GM21576 (cell line): ENCODE data around the gene PLBD2.
"Not testable (repeated sequence)": the region's sequence is repeated elsewhere in the genome, so short reads cannot be mapped to it uniquely, and the experiment has no call there.

Experiments
- ATAC-seq: cut with Tn5 transposase; IDR thresholded peaks from one replicate; pipeline ENCODE4 v1.9.1; 2021; ENCODE audit warnings: mild to moderate bottlenecking, moderate library complexity; ENCODE audit not compliant: unreplicated experiment

The PLBD2 gene

DNA sequence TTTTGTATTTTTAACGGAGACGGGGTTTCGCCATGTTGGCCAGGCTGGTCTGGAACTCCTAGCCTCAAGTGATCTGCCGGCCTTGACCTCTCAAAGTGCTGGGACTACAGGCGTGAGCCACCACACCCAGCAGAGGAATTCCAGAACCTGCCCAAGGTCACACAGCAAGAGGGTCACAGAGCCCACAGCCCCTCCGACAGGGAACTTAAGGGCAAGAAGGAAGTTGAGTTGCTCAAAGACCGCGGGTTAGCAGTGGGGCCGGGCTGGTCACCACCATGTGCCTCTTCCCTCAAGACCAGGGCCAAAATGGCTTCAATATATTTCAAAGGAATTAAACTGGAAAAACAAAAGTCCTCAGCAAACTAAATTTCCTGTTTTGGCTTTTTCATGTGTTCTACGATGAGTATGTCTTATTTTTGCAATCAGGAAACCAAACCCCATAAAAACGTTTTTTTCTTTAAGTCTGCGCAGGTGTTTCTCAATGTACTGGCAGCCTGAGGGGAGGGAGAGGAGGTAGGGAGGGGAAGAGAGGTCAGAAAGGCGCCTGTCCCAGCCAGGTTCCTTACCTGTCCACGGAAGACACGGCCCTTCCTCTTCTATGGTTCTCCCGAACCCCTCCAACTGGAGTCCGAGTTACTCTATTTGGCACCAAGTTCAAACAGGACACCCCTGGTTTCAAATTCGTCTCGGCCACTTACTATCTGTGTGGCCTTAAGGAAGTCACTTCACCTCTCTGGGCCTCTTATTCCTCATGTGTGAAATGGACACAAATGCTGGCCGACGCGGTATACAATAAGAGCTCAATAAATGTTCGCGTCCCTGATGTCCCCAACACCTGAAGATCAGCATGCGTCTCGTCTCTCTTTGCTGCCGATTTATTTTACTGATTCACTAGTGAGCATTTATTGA is 24.3 kb upstream of the PLBD2 start:
- peak; percentile 12 for ATAC-seq

GRCh38 chr12:113334786-113335539 is 23.4 kb upstream of the PLBD2 start, which contains the start of gene SLC8B1:
TSS of gene SLC8B1 (minus strand) at chr12:113335109. CDS start at chr12:113332878, 2,231 bp downstream.
- ATAC-seq: peak; percentile 81

DNA sequence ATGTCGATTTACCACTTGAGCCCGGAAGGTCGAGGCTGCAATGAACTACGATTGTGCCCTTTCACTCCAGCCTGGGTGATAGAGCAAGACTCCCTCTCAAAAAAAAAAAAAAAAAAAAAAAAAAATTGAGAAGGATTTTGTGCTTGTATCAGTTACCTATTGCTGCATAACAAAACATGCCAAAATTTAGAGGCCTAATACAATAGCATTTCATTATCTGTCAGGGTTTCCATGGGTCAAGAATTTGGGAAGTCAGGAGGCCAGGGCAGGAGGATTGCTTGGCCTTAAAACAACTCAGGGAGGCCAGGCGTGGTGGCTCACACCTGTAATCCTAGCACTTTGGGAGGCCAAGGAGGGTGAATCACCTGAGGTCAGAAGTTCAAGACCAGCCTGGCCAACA is 18.8 kb upstream of the PLBD2 start:
- no peak for ATAC-seq

- no peak for ATAC-seq
These were observed 18.3 kb upstream of the PLBD2 start for GRCh38 chr12:113340061-113340460.

GRCh38 chr12:113341535-113341934 is 16.9 kb upstream of the PLBD2 start:
- no peak for ATAC-seq

DNA sequence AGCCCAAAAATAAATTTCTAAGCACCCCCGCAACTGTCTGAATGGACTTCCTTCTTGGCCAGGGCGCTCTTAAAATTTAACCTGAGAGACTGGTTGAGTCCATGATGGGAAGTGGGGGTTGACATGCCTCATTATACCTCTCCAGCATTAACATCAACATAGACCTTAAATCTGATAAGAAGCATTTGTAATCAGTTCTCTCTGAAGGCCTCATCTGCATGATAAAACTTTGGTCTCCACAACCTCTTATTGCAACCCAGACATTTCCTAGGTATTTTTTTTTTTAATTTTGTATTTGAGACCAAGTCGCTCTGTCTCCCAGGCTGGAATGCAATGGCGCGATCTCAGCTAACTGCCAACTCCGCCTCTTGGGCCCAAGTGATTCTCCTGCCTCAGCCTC is 13.1 kb upstream of the PLBD2 start:
- ATAC-seq: no peak

DNA sequence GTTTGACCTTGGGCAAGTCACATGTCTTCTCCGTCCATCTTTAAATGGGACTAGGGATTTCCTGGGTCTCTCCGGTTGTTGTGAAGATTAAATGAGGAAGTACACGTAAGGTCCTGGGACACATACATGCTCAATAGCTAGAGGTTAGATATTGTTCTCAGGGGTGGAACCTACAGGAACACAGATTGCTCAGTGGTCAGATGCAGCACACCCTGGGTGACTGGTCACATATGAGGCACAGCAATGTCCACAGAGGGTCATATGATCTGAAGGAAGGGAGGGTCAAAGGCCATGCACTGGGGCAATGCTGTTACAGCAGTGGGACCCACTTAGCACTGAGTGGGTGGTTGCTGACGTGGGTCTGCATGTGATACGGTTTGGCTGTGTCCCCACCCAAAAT is 12.0 kb upstream of the PLBD2 start:
- ATAC-seq: no peak

DNA sequence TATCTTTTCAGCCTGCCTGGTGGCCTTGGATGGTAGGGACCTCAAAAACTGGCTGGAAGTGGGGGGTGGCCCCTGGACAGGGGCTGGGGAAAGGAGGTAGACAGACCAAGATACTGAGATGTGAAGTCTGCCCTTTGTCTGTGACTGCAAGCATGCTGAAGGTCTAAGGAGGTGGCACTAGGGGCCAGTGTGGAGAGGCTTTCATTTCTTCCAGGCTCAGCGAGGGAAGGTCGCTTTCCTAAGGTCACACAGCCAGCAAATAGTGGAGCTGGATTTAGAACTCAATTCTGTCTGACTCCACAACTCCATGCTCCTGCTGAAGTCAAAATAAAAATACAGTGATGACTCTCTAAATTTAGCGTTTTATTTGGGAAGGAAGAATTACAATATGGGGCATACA is 11.3 kb upstream of the PLBD2 start:
- ATAC-seq: no peak

DNA sequence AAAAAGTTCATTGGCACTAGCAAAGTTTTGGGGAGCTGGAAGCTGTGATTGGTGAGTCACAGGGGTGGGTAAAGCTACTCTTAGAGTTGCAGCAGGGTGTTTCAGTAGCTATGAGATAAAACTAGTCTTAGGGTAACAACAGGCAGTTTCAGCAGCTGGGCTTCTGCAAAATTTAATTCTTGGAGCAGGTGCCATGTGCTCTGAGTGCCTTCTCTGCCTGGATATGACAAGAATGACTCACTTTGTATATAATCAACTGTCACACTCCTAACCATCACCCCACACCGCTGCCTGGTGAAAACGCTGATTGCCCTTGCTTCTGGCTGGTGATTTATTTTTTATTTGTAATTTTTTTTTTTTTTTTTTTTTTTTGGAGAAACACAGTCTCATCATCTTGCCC is 10.5 kb upstream of the PLBD2 start:
- no peak for ATAC-seq

DNA sequence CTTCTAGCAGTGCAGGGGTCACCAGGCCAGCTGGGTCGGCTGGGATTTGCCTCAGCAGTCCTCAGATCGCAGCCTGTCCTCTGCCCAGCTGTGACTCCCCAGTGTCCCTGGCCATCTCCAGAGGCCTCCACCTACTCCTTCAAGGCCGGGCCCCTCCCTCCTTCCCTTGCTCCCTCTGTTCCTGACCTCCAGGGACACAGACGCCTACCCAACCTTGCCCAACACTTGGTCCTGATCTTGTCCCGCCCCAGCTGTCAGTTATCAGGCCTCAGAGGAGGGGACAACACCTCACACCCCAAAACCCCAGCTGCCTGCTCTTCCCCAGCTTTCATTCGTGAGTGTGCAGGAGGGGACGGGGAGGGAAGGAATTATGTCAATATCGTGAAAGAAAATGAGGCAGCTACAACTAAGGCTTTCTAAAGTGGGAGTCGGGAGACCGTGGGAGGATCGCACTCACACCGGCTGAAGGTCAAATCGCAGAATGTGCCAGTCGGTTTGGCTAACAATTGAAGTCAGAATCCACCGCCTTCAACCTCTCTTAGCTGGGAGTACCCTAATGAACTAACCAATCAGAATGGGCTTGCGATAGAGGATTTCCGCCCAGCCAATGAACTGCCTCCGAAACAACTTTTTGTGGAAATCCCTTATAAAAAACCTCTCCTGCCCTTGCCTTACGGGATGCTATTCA is 9.4 kb upstream of the PLBD2 start:
- no peak for ATAC-seq

GRCh38 chr12:113351089-113351488 is 7.3 kb upstream of the PLBD2 start:
- ATAC-seq: no peak

DNA sequence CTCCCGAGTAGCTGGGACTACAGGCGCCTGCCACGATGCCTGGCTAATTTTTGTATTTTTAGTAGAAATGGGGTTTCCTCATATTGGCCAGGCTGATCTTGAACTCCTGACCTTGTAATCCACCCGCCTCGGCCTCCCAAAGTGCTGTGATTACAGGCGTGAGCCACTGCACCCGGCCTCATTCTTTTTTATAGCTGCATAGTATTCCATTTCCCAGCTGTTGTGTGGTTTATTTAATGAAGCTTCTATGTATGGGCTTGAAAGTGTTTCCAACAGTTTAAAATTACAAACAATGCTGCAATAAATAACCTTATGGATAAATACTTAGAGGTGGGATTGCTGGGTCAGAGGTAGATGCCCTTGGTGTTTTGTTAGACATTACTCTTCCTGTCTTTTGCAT is 4.2 kb upstream of the PLBD2 start:
- not testable (repeated sequence) for ATAC-seq

- no peak for ATAC-seq
These were observed 949 bp downstream of the PLBD2 start for GRCh38 chr12:113359133-113359938.

DNA sequence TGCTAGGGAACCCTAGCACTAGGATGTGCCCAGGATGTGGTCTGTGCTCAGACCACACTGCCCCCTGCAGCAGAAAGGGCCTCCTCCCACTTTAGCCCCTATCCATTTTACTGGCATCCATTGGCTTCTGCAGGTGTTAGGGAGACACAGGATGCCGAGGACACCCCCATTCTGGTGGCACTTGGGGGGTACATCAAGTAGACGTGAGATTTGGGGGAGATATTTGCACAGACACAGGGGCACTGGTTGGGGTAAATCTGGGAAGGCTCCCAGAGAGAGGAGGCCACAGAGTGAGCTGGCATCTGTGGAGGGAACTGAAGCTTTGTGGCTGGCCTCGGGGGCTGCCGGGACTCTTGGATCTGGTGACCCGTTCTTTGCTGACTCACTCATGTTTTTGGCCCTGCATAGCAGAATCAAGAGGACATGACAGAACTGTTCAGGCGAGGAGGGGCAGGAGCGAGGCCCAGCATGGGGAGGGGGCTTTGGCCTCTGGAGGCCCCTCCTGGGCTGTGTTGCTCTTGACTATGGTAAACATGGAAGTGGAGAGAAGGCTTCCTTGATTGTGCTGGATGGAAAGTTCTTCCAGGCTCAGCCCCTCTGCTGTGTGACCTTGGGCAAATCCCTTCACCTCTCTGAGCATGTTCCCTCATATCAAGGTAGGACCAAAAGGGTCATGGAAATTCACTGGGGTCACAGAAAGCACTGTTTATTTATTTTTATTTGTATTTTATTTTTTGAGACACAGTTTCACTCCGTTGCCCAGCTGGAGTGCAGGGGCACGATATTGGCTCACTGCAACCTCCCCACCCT is 1.8 kb downstream of the PLBD2 start:
- ATAC-seq: no peak

GRCh38 chr12:113361574-113362370 is 3.4 kb downstream of the PLBD2 start:
- ATAC-seq: no peak

GRCh38 chr12:113364698-113365097 is 6.3 kb downstream of the PLBD2 start:
- no peak for ATAC-seq

- no peak for ATAC-seq
These were observed 7.4 kb downstream of the PLBD2 start for GRCh38 chr12:113365639-113366395.

- no peak for ATAC-seq
These were observed 8.4 kb downstream of the PLBD2 start for GRCh38 chr12:113366827-113367226.
